Parathyroid adenoma (tissue), 2 donors: ENCODE results near the gene LAMB4.

ENCODE experiments used
- H2AFZ ChIP-seq: fragments of 300-600 bp; sonication (generic); one replicate; pipeline ENCODE4 v1.7.0; 2017; ENCODE audit warnings: antibody characterized with exemption, mild to moderate bottlenecking
- H3K27ac ChIP-seq: fragments of 300-600 bp; sonication (generic); one replicate; pipeline ENCODE4 v1.7.0; 2017
- H3K27me3 ChIP-seq: fragments of 300-600 bp; sonication (generic); one replicate; pipeline ENCODE4 v1.7.0; 2017; ENCODE audit warnings: low read length; ENCODE audit not compliant: control insufficient read depth, insufficient read depth
- H3K36me3 ChIP-seq: fragments of 300-600 bp; sonication (generic); one replicate; pipeline ENCODE4 v1.7.0; 2017; ENCODE audit warnings: low read length; ENCODE audit not compliant: control insufficient read depth, insufficient read depth
- H3K4me1 ChIP-seq: fragments of 300-600 bp; sonication (generic); one replicate; pipeline ENCODE4 v1.7.0; 2017; ENCODE audit warnings: control low read depth
- H3K4me2 ChIP-seq: fragments of 300-600 bp; sonication (generic); one replicate; pipeline ENCODE4 v1.7.0; 2017; ENCODE audit warnings: low read length
- H3K4me3 ChIP-seq: fragments of 300-600 bp; sonication (generic); one replicate; pipeline ENCODE4 v1.7.0; 2017; ENCODE audit warnings: low read depth, low read length
- H3K79me2 ChIP-seq: fragments of 300-600 bp; sonication (generic); one replicate; pipeline ENCODE4 v1.7.0; 2017; ENCODE audit warnings: control low read depth
- H3K9ac ChIP-seq: fragments of 300-600 bp; sonication (generic); one replicate; pipeline ENCODE4 v1.7.0; 2017; ENCODE audit warnings: mild to moderate bottlenecking
- H3K9me3 ChIP-seq: fragments of 300-600 bp; sonication (generic); one replicate; pipeline ENCODE4 v1.7.0; 2017; ENCODE audit warnings: low read length; ENCODE audit not compliant: control insufficient read depth
- TF ChIP-seq, protein P1 (sequence below): fragments of 300-600 bp; sonication (generic); IDR thresholded peaks from one replicate; pipeline ENCODE4 v1.7.0; 2017; ENCODE audit warnings: antibody characterized with exemption, mild to moderate bottlenecking
- donor health status: primary hyperparathyroidism.

The LAMB4 gene

DNA sequence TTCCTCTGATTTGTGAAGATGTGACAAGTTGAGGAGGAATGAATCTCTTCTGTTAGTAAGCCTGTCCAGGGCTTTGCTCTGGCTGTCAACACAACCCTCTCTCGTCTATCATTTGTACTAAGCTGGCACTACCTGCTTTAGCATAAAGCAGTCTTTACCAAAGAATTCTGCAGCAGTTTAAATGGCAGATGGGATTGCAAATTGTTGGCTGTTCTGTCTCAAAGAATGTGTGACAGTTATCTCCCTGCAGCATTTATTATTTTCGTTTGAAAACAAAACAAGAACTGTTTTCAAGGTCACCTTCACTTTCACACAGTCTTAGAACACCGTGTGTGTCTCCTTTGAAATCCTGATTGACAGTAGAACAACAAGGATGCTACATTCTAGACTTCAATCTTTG lies 122.4 kb downstream of the LAMB4 start:
- Histone ChIP-seq H3K27me3 (no peaks in the 10 kb centered on the region), H3K9me3 (no peaks in the 10 kb centered on the region), H3K4me3 (no peak overlapping the region), H3K79me2 (no peaks in the 10 kb centered on the region), H2AFZ (peak overlapping the region; percentile 45), H3K27ac (no peak overlapping the region), H3K4me2 (peak overlapping the region; percentile 9), H3K4me1 (peaks cover 11% of the 10 kb centered on the region), H3K9ac (no peak overlapping the region), H3K36me3 (no peaks in the 10 kb centered on the region)
- TF ChIP-seq, protein P1, sequence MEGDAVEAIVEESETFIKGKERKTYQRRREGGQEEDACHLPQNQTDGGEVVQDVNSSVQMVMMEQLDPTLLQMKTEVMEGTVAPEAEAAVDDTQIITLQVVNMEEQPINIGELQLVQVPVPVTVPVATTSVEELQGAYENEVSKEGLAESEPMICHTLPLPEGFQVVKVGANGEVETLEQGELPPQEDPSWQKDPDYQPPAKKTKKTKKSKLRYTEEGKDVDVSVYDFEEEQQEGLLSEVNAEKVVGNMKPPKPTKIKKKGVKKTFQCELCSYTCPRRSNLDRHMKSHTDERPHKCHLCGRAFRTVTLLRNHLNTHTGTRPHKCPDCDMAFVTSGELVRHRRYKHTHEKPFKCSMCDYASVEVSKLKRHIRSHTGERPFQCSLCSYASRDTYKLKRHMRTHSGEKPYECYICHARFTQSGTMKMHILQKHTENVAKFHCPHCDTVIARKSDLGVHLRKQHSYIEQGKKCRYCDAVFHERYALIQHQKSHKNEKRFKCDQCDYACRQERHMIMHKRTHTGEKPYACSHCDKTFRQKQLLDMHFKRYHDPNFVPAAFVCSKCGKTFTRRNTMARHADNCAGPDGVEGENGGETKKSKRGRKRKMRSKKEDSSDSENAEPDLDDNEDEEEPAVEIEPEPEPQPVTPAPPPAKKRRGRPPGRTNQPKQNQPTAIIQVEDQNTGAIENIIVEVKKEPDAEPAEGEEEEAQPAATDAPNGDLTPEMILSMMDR: no peak

GRCh38 chr7:108007261-108007660 lies 122.9 kb downstream of the LAMB4 start:
- Histone ChIP-seq H3K4me3 (no peak overlapping the region), H3K4me1 (peaks cover 11% of the 10 kb centered on the region), H3K9me3 (no peaks in the 10 kb centered on the region), H3K9ac (no peak overlapping the region), H3K79me2 (no peaks in the 10 kb centered on the region), H3K36me3 (no peaks in the 10 kb centered on the region), H3K27ac (no peak overlapping the region), H3K4me2 (no peak overlapping the region), H2AFZ (peak overlapping the region; percentile 56), H3K27me3 (no peaks in the 10 kb centered on the region)
- TF ChIP-seq, protein P1: no peak

GRCh38 chr7:108004220-108005142 lies 125.7 kb downstream of the LAMB4 start:
- Histone ChIP-seq H3K9ac (no peak overlapping the region), H3K4me2 (no peak overlapping the region), H3K9me3 (no peaks in the 10 kb centered on the region), H3K79me2 (no peaks in the 10 kb centered on the region), H3K4me3 (no peak overlapping the region), H2AFZ (peak overlapping the region; percentile 25), H3K36me3 (no peaks in the 10 kb centered on the region), H3K4me1 (peaks cover 7% of the 10 kb centered on the region), H3K27me3 (no peaks in the 10 kb centered on the region), H3K27ac (no peak overlapping the region)
- TF ChIP-seq, protein P1: no peak

- H3K4me1 ChIP-seq: peaks cover 7% of the 10 kb centered on the region
- no peak overlapping the region for H3K27ac ChIP-seq
- no peaks in the 10 kb centered on the region for H3K79me2 ChIP-seq
- no peaks in the 10 kb centered on the region for H3K9me3 ChIP-seq
- peak overlapping the region; percentile 91 for H3K4me2 ChIP-seq
- peak overlapping the region; percentile 73 for H3K4me3 ChIP-seq
- H3K9ac ChIP-seq: no peak overlapping the region
- H2AFZ ChIP-seq: peak overlapping the region; percentile 63
- H3K36me3 ChIP-seq: no peaks in the 10 kb centered on the region
- TF ChIP-seq, protein P1: no peak
- H3K27me3 ChIP-seq: no peaks in the 10 kb centered on the region
These were observed 126.6 kb downstream of the LAMB4 start for GRCh38 chr7:108003599-108003935.
